B cell (primary cell): ENCODE data around the gene MC1R. TPM values are rescaled to one million over a fixed set of nuclear protein-coding genes. Genes with fewer than 3 reads are reported as not detected.

Experiments
- ATAC-seq: fragments of 200-7000 bp; cut with Tn5 transposase; one replicate; pipeline ENCODE4 v1.10.0; 2021; ENCODE audit warnings: low read depth, mild to moderate bottlenecking, moderate number of reproducible peaks, moderate library complexity
- CTCF ChIA-PET: fragments of 350-600 bp; sonication (Branson Sonifier 250); formaldehyde crosslinking; loops from one replicate; lab custom pipeline; 2021; ENCODE audit warnings: antibody characterized with exemption, inconsistent platforms; lab: Charles Lee
- POLR2A ChIA-PET: fragments of 350-600 bp; sonication (Branson Sonifier 250); formaldehyde crosslinking; loops from one replicate; lab custom pipeline; 2021; ENCODE audit warnings: antibody characterized with exemption; lab: Charles Lee
- DNase-seq: peaks from one replicate; pipeline ENCODE4 v3.0.0; 2013
- H2AFZ ChIP-seq: 2 replicates; pipeline ENCODE4 v1.6.1; 2012; ENCODE audit warnings: mild to moderate bottlenecking, low read depth, low read length; ENCODE audit not compliant: insufficient read depth, poor library complexity, severe bottlenecking
- H3K27ac ChIP-seq, 2 donors: 1 replicate in 1 of 2; 2 replicates in 1 of 2; pipeline ENCODE4 v1.5.1; 2012 to 2013; ENCODE audit warnings: low read length in 2 of 2, mild to moderate bottlenecking in 2 of 2, moderate library complexity in 1 of 2
- H3K27me3 ChIP-seq, 4 experiments: fragments of 200-600 bp in 1 of 4; sonication (generic) in 1 of 4; replicated peaks in 1 of 4; 1 replicate in 2 of 4; 2 replicates in 2 of 4; pipeline versions ENCODE4 v1.6.1 to v1.7.0; 2013 to 2016; ENCODE audit warnings: low read length in 3 of 4, mild to moderate bottlenecking in 2 of 4, mixed read lengths in 1 of 4, moderate library complexity in 1 of 4; ENCODE audit not compliant: insufficient read depth in 4 of 4, control insufficient read depth in 3 of 4; ENCODE audit errors: control extremely low read depth in 1 of 4
- H3K36me3 ChIP-seq, 2 experiments: replicated peaks in 1 of 2; 1 replicate in 1 of 2; 2 replicates in 1 of 2; pipeline versions ENCODE4 v1.6.1 to v1.7.1; 2013; ENCODE audit warnings: low read length in 1 of 2; ENCODE audit not compliant: insufficient read depth in 2 of 2, control insufficient read depth in 1 of 2; ENCODE audit errors: control extremely low read depth in 1 of 2, extremely low read depth in 1 of 2
- H3K4me1 ChIP-seq, 2 donors: fragments of 200-600 bp in 1 of 2; sonication (generic) in 1 of 2; 1 replicate in 1 of 2; 2 replicates in 1 of 2; pipeline versions ENCODE4 v1.5.1 to v1.6.1; 2013 to 2017; ENCODE audit warnings: low read length in 2 of 2; ENCODE audit not compliant: control insufficient read depth in 2 of 2, insufficient read depth in 2 of 2
- H3K4me2 ChIP-seq: replicated peaks from 2 replicates; pipeline ENCODE3; 2012; ENCODE audit warnings: mild to moderate bottlenecking, low read depth, low read length; ENCODE audit not compliant: poor library complexity, severe bottlenecking
- H3K4me3 ChIP-seq, 5 experiments: fragments of 200-600 bp in 1 of 5; sonication (generic) in 1 of 5; 1 replicate in 3 of 5; 2 replicates in 2 of 5; pipeline versions ENCODE4 v1.5.1 to v1.7.0; 2011 to 2016; ENCODE audit warnings: low read length in 4 of 5, mild to moderate bottlenecking in 4 of 5, low read depth in 2 of 5, control low read depth in 1 of 5, moderate library complexity in 1 of 5; ENCODE audit not compliant: insufficient read depth in 1 of 5; ENCODE audit errors: control extremely low read depth in 1 of 5, extremely low read depth in 1 of 5
- H3K79me2 ChIP-seq: fragments of 200-600 bp; sonication (generic); one replicate; pipeline ENCODE4 v1.6.0; 2016; ENCODE audit warnings: low read length; ENCODE audit not compliant: control insufficient read depth, insufficient read depth
- H3K9ac ChIP-seq: fragments of 200-600 bp; sonication (generic); 2 replicates; pipeline ENCODE4 v1.6.1; 2017; ENCODE audit warnings: mild to moderate bottlenecking, low read length, moderate library complexity
- H3K9me3 ChIP-seq, 3 donors: one replicate each; pipeline versions ENCODE4 v1.6.1 to v1.7.1; 2013; ENCODE audit warnings: low read length in 2 of 3; ENCODE audit not compliant: control insufficient read depth in 2 of 3, insufficient read depth in 1 of 3; ENCODE audit errors: control extremely low read depth in 1 of 3
- H4K20me1 ChIP-seq: 2 replicates; pipeline ENCODE4 v1.6.0; 2012; ENCODE audit warnings: mild to moderate bottlenecking, low read length; ENCODE audit not compliant: insufficient read depth, control insufficient read depth, poor library complexity, severe bottlenecking
- H3K27ac Mint-ChIP-seq: one replicate; pipeline ENCODE4 v1.8.0; 2021; ENCODE audit warnings: mixed read lengths
- H3K27me3 Mint-ChIP-seq: one replicate; pipeline ENCODE4 v1.8.0; 2021; ENCODE audit warnings: mixed read lengths
- H3K4me1 Mint-ChIP-seq: one replicate; pipeline ENCODE4 v1.8.0; 2021; ENCODE audit warnings: mixed read lengths
- H3K4me3 Mint-ChIP-seq: one replicate; pipeline ENCODE4 v1.8.0; 2021; ENCODE audit warnings: mixed read lengths
- H3K9me3 Mint-ChIP-seq: one replicate; pipeline ENCODE4 v1.8.0; 2022; ENCODE audit warnings: mixed read lengths; ENCODE audit not compliant: insufficient read depth
- EZH2 ChIP-seq: IDR thresholded peaks from 2 replicates; pipeline ENCODE4 v1.6.1; 2012; ENCODE audit warnings: borderline replicate concordance, low read depth, mild to moderate bottlenecking, moderate library complexity, low read length; ENCODE audit not compliant: insufficient read depth, poor library complexity, severe bottlenecking
- WGBS: methylation state at CpG from one replicate; pipeline ENCODE4 v1.1.5; 2013; ENCODE audit warnings: missing lambda C conversion rate; ENCODE audit not compliant: insufficient coverage; 5-methylcytosine and 5-hydroxymethylcytosine counted together
- intact Hi-C: fragments of 100-400 bp; cut with micrococcal nuclease; formaldehyde crosslinking; loops from one replicate; pipeline ENCODE4 v1.10.0; 2022
- polyA plus RNA-seq: library from polyadenylated mRNA; depleted of rRNA; stranded (reverse); fragments of >200 nt; gene quantifications from 2 replicates; pipeline ENCODE4 v1.2.3, GENCODE V29; 2012
- total RNA-seq, 2 donors: library from RNA; stranded (reverse); fragments of 120-200 nt in 1 of 2; gene quantifications; 1 replicate in 1 of 2; 2 replicates in 1 of 2; pipeline versions ENCODE4 v1.2.3 to v1.2.4, GENCODE V29; 2013 to 2022
- TF ChIP-seq, protein P1 (sequence below): fragments of 200-600 bp; IDR thresholded peaks from one replicate; pipeline ENCODE4 v1.8.0; 2022; ENCODE audit warnings: antibody characterized with exemption, mild to moderate bottlenecking

Gene MC1R
- total and polyA plus RNA-seq, 2 donors (not counting 1 experiment from before 2014, with no cell fraction given), result 13.2 to 15.2 TPM

DNA sequence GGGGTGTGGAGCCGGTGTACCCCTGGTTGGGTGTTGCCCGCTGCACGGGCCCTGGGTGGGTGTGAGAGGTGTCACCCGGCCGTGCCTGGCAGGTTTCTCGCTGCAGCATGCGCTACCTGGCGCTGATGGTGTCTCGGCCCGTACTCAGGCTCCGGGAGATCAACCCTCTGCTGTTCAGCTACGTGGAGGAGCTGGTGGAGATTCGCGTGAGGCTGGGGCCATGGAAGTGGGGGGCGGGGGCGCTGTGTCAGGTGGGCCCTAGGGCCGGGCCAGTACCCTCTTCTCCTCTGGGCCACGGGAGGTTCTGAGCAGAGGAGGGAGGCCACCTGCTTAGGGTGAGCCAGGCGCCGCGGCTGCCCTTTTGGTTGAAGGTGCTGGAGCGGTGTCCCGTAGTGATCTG lies 43.3 kb downstream of the MC1R start:
- no peaks in the 10 kb centered on the region for H3K9me3 Mint-ChIP-seq
- intact Hi-C loops, result no loop called here
- no peak for DNase-seq
- ChIA-PET CTCF (no interaction called here), POLR2A (no interaction called here)
- H3K79me2 ChIP-seq, result peaks cover 26% of the 10 kb centered on the region
- ATAC-seq, result no peak
- H3K4me3 ChIP-seq, result no peak overlapping the region
- no peaks in the 10 kb centered on the region for H3K27me3 ChIP-seq
- H3K27me3 Mint-ChIP-seq, result no peaks in the 10 kb centered on the region
- H3K4me2 ChIP-seq, result no peak overlapping the region
- peaks cover 49% of the 10 kb centered on the region for H4K20me1 ChIP-seq
- 99% methylated on average over 18 of the region's 23 CpGs for WGBS
- peaks cover 0 to 72% of the 10 kb centered on the region in 2 experiments for H3K36me3 ChIP-seq
- H3K27ac ChIP-seq, result no peak overlapping the region
- H3K9me3 ChIP-seq, result peaks cover 0 to under 1% (median 0%) of the 10 kb centered on the region in 3 donors
- H2AFZ ChIP-seq, result no peak overlapping the region
- TF ChIP-seq, protein P1, sequence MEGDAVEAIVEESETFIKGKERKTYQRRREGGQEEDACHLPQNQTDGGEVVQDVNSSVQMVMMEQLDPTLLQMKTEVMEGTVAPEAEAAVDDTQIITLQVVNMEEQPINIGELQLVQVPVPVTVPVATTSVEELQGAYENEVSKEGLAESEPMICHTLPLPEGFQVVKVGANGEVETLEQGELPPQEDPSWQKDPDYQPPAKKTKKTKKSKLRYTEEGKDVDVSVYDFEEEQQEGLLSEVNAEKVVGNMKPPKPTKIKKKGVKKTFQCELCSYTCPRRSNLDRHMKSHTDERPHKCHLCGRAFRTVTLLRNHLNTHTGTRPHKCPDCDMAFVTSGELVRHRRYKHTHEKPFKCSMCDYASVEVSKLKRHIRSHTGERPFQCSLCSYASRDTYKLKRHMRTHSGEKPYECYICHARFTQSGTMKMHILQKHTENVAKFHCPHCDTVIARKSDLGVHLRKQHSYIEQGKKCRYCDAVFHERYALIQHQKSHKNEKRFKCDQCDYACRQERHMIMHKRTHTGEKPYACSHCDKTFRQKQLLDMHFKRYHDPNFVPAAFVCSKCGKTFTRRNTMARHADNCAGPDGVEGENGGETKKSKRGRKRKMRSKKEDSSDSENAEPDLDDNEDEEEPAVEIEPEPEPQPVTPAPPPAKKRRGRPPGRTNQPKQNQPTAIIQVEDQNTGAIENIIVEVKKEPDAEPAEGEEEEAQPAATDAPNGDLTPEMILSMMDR, result no peak
- TF ChIP-seq EZH2, result no peak
- H3K9ac ChIP-seq, result no peak overlapping the region
- peaks cover 15% of the 10 kb centered on the region for H3K4me1 Mint-ChIP-seq
- H3K4me3 Mint-ChIP-seq, result no peak overlapping the region
- H3K27ac Mint-ChIP-seq, result no peak overlapping the region
- H3K4me1 ChIP-seq, result peaks cover 14% of the 10 kb centered on the region in 2 donors

DNA sequence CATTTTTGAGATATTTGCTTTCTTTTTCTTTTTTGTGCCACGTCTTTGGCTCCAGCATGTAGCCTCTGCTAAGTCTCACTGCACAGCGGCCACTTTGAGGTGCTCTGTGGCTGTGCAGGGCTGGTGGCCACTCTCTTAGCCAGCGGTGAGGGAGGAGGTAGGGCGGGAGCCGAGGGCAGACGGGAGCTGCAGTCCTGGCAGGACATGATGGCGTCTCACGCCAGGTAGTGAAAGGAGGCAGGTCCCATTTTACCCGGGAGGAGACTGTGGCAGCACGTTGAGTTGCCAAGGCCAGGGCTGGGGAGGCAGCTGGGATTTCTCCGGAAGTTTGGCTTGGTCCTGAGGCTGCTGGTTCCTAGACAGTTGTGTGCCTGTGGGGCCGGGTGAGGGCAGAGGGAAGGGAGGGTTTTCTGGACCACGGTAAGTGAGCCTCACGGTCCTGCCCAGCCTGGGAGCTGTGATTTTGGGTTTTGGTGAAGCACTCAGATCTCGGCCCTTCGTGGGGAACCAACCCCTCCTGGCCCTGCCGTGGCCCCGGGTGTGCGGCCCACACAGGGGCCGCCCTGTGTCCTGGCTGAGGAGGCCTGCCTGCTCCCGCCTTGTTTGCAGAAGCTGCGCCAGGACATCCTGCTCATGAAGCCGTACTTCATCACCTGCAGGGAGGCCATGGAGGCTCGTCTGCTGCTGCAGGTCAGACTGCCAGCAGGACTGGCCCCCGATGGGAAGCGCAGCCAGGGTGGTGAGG lies 44.3 kb downstream of the MC1R start:
- CTCF ChIA-PET, result no interaction called here

More for the DNA sequence above, 44.3 kb downstream of the MC1R start:
- no peak overlapping the region for H3K27ac ChIP-seq
- no peak overlapping the region for H3K4me3 ChIP-seq
- H3K79me2 ChIP-seq, result peaks cover 20% of the 10 kb centered on the region
- peaks cover 4% of the 10 kb centered on the region in 2 donors for H3K4me1 ChIP-seq
- H3K4me1 Mint-ChIP-seq, result peaks cover 10% of the 10 kb centered on the region
- 96% methylated on average over 24 of the region's 26 CpGs for WGBS
- H3K27me3 ChIP-seq, result no peaks in the 10 kb centered on the region
- no peak for TF ChIP-seq EZH2
- peaks cover 49% of the 10 kb centered on the region for H4K20me1 ChIP-seq
- H2AFZ ChIP-seq, result no peak overlapping the region
- no peak overlapping the region for H3K27ac Mint-ChIP-seq
- no peak overlapping the region for H3K9ac ChIP-seq
- H3K4me2 ChIP-seq, result no peak overlapping the region
- ATAC-seq (no peak), DNase-seq (no peak)
- no peaks in the 10 kb centered on the region for H3K9me3 ChIP-seq
- no peaks in the 10 kb centered on the region for H3K27me3 Mint-ChIP-seq
- no peak overlapping the region for H3K4me3 Mint-ChIP-seq
- intact Hi-C loops, result no loop called here
- POLR2A ChIA-PET, result no interaction called here
- no peaks in the 10 kb centered on the region for H3K9me3 Mint-ChIP-seq
- H3K36me3 ChIP-seq, result peaks cover 0 to 64% of the 10 kb centered on the region in 2 experiments
